GM19023 (cell line): ENCODE data around the gene LONRF2.
"Not testable (repeated sequence)": the region's sequence is repeated elsewhere in the genome, so short reads cannot be mapped to it uniquely, and the experiment has no call there.

ENCODE experiments used
- ATAC-seq: cut with Tn5 transposase; IDR thresholded peaks from one replicate; pipeline ENCODE4 v1.9.1; 2021; ENCODE audit warnings: mild to moderate bottlenecking, moderate library complexity; ENCODE audit not compliant: unreplicated experiment

LONRF2 gene

DNA sequence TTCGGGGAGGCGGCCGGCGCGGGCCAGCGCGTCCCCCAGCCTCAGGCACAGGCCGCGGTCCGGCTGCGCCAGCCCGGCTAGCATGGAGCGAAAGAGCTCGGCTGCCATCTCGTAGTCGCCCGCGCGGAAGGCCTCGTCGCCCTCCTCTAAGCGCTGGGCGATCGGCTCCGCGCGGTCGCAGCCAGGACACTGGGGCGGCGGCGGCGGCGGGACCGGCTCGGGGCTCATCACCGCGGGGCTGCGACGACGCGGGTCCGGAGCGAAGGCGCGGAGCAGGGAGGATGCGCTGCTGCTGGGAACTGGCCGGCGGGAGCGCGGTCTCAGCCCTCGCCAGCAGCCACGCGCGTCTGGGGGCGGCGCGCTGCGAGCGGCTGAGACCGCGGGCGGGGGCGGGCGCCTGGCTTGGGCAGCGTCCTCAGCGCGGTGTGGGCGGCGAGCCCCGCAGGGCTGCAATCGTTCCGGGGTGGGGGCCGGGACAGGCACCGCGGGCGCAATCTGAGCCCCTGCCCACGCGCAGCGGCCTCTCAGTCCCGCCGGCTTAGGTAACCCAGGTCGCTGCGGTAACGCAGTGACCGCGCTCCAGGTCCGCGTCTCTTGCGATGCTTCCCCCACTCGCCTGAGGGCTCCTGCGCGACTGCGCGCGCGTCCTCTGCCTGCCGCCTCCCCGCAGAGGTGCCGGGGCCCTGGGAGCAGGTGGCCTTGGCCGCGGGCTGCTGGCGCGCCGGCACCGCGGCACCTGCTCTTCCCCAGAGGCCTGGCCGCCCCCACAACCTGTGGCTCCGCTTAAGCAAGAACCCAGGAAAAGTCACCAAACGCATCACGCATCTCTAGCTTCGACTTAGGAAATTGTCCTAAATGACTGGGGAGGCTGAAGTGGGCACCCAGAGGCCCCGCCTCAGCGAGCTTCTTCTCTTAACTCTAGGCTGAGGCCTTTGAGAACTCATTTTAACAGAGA is at the start of gene LONRF2:
TSS of gene LONRF2 (minus strand) at position 636 of the 955 bp plus-strand sequence. CDS start at position 228, 408 bp downstream.
- no peak for ATAC-seq

DNA sequence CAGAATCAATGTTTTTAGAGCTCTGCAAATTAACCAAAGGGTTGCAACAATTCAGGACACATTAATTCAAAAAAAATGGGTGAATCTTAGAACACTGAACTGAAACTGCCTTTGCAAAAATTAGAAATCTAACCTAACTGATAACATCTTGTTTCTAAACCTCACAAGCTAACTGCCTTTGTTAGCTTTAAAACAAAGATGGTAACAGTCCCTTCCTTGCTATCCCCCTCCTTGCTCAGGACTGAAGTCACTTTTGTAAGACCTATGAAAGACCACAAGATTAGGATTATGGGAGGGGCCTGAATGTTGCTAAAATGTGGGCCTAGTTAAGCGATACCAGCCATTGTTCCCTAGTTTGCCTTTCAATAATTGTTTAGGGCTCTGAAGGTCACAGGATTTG is 44.9 kb upstream of the LONRF2 start:
- no peak for ATAC-seq

DNA sequence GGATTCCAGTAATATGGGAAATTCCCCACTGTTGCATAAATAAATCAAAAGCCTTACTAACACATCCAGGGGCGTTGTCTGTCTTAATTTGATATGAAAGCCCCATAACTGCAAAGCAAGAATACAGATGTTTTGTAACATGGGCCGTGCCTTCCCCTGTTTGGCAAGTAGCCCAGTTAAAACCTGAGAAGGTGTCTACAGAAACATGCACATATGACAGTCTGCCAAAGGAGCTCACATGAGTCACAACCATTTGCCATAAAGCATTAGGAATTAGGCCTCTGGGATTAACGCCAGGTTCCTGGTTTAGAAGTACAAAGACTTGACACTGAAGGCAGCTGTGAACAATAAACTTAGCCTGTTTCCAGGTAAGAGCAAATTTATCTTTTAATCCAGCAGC is 43.1 kb upstream of the LONRF2 start:
- ATAC-seq, result no peak

DNA sequence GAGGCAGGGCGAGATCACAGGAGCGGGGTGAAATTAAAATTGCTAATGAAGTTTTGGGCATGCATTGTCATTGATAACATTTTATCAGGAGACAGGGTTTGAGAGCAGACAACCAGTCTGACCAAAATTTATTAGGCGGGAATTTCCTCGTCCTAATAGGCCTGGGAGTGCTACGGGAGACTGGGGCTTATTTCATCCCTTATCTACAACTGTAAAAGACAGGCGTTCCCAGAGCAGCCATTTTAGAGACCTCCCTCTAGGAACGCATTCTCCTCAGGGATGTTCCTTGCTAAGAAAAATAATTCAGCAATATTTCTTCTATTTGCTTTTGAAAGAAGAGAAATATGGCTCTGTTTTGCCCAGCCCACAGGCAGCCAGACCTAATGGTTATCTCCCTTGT is 40.0 kb upstream of the LONRF2 start:
- ATAC-seq, result not testable (repeated sequence)

DNA sequence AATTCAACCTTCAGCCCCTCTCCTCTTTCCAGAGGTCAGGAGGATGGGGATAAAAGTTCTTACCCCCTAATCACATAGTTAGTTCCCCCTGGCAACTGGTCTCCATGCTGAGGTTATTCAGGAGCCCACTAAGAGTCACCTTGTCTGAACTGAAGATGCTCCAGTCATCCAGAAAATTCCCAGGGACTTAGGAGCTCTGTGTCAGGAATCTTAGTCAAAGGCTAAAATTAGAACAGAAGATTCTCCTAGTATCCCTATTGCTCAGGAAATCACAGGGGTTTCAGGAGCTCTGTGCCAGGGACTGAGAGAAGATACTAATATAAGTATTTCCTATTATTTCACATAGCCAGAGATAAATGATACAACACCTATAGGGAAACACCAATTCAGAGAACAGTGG is 37.3 kb upstream of the LONRF2 start:
- ATAC-seq, result no peak

DNA sequence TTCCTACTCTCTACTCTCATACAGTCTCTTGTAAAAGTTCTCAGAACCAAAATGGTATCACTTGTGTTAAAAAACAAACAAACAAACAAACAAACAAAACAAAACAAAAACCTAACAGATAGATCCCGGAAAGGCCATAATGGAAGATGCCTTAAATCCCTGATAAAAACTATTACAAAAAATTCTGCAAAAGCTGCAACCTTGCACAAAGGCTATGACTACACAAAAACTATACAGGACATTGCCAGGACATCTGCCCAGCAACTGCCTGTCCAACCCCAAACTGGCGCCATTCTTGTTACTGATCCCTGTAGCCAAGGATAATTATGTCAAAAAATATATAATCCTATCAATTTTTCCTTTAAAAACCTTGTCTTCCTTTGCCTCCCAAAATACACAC is 36.3 kb upstream of the LONRF2 start:
- ATAC-seq, result no peak

DNA sequence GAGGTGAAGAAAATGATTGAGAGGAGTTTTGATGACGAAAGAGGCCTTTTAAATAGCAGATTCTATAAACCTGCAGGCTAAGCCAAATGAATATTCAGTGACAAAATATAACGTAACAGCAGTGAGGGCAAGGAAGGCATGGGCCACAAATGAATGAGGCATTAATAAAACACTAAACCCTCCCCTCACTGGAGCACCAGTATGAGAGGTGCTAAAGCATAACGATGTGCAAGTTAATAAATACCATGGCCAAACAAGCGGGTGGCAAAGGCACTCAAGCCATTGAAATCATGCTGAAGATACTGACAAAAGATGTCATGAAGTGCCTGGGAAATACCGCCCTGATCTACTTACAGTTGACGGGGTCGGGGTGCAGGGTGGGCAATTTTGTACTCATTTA is 30.2 kb upstream of the LONRF2 start:
- no peak for ATAC-seq

DNA sequence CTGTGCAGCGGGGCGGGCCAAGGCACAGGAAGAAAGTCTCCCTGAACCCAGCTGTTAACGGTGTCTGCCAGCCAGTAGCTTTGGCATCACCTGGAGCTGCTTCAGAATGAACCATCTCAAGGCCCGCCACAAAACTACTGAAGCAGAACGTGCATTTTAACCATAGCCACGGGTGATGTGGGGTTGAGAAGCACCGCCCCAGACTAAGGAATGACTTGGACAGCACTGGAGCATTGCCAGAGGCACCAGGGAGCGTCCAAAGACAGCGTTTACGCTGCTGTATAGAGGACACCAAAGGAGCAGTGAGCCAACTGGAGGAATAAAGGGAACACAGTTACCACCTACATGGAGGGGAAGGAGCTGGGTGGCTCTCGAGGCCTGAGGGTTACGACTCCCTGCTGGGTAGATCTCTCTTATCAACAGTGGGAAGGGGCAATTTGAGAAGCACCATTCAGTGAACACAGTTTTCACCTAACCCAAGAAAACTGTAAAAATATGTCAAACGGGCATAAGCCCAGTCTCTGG is 28.4 kb upstream of the LONRF2 start:
- ATAC-seq, result no peak

DNA sequence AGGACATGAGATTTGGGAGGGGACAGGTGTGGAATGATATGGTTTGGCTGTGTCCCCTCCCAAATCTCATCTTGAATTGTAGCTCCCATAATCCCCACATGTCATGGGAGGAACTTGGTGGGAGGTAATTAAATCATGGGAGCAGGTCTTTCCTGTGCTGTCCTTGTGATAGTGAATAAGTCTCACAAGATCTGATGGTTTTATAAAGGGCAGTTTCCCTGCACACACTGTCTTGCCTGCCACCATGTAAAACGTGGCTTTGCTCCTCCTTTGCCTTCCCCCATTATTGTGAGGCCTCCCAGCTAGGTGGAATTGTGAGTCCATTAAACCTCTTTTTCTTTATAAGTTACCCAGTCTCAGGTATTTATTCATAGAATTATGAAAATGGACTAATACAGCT is 22.8 kb upstream of the LONRF2 start:
- not testable (repeated sequence) for ATAC-seq

DNA sequence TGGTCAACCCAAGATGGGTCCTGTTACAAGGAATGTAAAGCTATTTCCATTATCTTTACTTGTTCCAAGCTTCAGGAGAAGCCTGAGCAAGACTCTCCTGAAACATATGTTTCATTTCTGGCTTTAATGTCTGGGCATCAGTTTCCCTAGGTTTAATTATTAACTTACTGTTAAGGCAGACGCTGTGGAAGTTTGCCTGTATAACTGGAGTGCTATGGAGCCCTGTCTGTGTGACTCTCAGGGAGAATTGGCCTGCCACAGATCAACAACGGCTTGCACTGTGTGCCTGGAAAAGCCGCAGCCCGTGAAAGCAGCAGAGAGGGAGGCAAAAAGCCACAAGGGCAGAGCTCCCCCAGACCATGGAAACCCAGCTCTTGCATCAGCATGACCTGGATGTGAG is 22.1 kb upstream of the LONRF2 start:
- no peak for ATAC-seq

DNA sequence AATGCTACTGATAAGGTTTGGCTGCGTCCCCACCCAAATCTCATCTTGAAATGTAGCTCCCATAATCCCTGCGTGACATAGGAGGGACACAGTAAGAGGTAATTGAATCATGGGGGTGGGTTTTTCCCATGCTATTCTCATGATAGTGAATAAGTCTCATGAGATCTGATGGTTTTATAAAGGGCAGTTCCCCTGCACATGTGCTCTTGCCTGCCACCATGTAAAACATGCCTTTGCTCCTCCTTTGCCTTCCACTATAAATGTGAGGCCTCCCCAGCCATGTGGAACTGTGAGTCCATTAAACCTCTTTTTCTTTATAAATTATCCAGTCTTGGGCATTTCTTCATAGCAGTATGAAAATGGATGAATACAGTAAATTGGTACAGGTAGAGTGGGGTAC is 20.2 kb upstream of the LONRF2 start:
- ATAC-seq, result not testable (repeated sequence)

DNA sequence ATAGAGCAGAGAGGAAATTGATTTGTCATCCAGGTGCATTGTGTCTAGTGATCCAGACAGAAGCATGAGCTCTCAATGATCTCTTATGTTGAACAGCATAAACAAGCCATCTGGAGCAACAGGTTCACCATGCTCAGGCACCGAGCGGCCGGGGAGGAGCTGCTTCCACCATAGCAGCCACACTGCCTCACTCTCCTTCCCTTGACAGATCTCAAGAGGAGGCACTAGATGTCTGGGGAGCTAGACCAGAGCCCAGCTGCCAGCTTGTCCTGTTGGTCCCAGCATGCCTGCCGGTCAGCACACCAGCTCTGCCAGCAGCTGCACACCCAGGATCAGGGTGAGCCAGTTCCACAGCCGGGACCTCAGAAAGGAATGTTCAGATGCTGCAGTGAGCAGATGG is 17.5 kb upstream of the LONRF2 start:
- no peak for ATAC-seq

DNA sequence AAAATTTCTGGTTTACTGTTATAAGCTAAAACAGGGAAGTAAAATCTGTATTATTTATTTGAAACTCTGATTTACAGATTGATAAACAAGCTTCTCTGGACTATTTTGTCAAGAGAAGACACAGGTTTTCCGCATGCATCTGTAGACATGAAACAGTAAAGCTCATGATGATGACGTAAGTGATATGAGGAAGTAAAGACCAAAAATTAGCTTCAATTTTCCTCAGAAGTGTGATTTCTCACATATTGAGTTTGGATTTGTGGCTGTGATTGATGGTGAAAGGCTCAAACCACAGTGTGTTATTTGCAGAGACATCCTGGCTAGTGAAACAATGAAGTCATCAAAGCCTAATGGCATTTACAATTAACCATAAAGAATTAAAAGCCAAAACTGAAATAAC is 12.6 kb upstream of the LONRF2 start:
- ATAC-seq, result no peak

DNA sequence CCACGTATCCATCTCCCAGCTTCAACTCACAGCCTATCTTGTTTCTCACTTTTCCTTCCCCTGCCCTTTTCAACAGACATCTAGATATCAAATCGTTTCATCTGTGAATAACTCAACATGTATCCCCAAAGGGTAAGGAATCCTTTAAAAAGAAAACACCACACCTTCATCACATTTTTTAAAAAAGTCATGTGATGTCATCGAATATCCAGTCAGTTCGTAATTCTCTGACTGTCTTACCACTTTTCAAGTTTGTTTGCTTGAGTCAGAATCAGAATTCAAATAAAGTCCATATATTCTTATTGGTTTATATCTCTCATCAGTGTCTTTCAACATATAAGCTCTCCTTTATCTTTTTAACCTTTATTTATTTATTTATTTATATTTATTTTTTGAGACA is 5.4 kb upstream of the LONRF2 start:
- no peak for ATAC-seq

DNA sequence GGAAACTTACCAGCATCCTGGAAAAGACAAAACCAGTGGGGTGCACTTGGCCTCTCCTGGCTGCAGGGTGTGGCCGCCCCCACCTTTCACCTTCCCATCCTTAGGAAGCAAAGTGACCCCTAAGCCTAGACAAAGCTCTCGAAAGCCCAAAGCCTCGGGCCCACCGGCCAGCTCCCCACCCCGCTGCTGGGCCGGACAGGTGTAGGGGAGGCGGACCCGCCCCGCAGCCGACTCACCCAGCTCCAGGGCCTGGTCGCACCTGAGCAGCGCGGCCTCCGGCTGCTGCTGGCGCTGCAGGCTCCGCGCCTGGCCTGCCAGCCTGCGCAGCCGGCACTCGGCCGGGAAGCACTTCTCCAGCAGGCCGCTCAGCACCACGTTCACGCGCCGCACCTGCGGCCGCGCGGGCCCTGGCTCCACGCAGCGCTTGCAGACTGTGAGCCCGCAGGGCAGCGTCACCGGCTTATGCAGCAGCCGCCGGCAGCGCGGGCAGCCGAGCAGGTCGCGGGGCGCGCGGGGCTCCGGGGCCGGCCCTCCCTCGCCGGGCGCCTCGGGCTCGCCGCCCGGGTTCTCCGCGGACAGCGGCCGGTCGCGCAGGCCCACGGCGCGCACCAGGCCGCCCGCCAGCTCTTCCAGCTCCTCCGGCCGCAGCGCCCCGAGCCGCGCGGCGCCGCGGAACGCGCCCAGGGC is 979 bp downstream of the LONRF2 start:
- ATAC-seq, result no peak

DNA sequence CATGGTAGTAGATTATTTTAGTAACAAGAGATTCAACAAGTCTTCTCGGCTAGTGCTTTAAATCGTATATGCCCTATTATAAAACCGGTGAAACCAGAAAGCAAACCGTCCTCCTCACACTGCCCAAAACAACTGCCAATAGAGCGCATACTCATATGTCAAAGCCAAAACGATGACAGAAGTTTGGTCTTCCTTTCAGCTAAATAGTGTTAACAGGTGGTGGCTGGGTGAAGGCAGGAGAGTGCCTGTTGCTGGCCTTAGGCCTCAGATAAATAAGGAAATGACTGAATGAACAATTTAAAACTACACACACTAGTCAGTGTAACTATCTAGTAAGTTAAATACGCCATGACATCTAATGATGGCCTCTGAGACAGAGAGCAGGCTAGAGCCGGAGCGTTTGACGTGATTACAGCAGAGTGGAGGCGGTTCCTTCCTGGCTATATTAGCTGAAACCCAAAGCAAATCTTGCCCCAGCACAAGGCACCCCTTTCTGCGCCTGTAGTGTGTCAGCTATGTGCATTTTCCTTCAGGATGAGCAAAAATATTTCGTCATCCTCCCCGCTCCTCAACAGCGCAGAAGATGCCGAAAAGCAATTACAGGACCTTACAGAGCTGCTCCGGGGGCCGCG is 1.6 kb downstream of the LONRF2 start:
- ATAC-seq, result no peak

DNA sequence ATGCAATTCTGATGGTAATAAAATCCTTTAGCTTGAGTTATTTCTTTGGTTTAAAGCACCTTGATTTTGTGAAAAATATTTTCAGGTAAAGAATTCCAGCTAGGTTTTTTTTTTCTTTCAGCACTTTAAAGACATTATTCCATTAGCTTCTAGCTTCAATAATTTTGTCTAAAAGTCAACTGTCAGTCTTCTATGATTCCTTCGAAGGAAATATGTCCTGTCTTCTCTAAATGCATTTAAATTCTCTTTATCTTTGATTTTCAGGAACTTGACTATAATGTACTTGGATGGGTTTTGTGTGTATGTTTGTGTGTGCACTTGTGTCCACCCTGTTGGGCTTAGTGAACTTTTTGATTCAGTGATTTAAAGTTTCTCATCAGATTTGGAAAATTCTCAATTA is 4.7 kb downstream of the LONRF2 start:
- no peak for ATAC-seq

DNA sequence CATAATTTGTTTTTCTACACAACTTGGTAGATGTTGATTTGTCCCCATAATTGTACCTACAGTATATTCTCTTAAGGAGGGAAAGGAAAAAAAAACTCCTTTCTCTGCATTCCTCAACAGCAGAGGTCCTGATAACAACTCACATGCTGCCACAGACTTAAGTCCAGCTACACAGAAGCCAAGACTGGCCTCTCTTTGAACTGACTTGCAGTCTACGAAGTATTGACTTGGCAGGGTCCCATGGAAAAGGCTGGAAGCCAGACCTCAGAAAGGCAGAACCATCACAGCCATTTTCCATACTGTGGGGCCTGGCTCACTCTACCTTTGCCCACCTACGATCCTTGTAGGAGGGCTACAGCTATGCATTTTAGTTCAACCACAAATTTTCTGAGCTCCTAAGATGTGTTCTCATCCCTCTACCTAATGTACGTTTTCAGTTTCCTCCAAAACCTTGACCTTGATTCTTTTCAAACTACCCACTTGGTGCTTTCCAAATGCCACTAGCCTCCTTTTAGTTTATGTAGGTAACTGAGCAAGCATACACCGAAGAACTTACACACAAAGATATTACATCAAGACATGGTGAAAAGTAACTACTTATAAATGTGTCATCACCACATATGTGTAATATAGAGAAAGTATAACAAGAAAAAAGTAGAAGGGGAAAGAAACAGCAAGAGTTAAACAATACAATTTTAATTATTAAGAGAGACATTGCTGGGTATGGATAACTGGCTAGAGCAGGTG is 12.2 kb downstream of the LONRF2 start:
- no peak for ATAC-seq

DNA sequence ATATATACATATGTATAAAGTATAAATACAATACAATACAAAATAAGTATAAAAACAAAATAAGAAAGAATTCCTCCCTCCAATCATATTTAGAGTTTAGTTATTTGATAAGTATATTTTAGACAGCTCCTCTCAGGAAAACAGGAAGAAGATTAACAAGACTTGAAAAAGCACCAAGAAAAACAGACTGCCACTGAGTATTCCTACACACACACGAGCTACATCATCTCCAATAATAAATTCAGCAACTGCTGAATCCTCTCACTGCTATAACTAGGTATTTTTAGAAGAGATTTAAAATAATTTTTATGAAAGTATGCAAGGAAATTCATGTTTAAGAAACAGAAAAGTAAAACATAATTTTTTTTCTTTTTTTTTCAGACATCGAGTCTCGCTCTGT is 13.0 kb downstream of the LONRF2 start:
- no peak for ATAC-seq

DNA sequence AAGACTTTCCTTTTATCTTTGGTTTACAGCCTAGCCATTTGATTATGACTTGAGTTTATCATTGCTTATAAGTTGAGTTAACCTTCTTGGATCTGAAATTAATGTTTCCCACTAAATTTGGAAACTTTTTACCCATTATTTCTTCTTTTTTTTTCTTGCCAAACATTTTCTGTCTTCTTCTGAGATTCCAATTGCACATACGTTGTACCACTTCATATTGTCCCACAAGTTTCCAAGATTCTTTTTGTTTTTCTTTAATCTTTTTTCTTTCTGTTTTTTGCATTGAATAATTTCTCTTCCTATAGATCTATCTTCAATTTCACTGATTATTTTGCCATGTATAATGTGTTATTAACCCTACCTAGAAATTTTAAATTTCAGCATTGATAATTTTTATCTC is 18.6 kb downstream of the LONRF2 start:
- ATAC-seq, result no peak

DNA sequence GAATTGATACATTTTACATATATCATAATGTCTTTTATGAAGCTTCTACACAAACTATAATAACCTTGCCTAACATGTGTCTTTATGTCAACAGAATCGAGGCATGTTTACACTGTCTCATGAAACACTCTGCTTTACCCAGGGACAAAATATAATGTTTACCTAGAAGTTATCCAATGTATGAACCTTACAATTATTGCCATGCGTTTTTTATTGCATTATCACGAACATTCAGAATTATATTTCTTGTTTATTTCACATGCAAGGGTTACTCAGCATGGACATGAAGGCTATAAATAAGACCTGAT is 19.8 kb downstream of the LONRF2 start:
- no peak for ATAC-seq
